ENCODE results near the gene WDR18.
"Not testable (repeated sequence)": the region's sequence is repeated elsewhere in the genome, so short reads cannot be mapped to it uniquely, and the experiment has no call there.

WDR18 gene

GRCh38 chr19:1019980-1020867 is 36.1 kb downstream of the WDR18 start:
- DNase-seq (ENCODE audit: low spot score): no peak

GRCh38 chr19:1020868-1021425 is 36.8 kb downstream of the WDR18 start, which contains the start of gene TMEM259:
TMEM259 (minus strand) TSS chr19:1021123; CDS start chr19:1020996, 127 bp downstream.
- DNase-seq (ENCODE audit: low spot score): peak; percentile 98

DNA sequence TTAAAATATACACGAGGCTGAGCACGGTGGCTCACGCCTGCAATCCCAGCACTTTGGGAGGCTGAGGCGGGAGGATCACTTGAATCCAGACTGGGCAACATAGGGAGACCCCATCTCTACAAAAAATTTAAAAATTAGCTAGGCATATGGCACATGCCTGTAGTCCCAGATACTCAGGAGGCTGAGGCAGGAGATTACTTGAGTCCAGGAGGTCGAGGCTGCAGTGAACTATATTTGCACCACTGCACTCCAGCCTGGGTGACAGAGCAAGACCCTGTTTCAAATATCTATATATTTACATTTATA is 39.7 kb downstream of the WDR18 start:
- DNase-seq (ENCODE audit: low spot score): not testable (repeated sequence)

DNA sequence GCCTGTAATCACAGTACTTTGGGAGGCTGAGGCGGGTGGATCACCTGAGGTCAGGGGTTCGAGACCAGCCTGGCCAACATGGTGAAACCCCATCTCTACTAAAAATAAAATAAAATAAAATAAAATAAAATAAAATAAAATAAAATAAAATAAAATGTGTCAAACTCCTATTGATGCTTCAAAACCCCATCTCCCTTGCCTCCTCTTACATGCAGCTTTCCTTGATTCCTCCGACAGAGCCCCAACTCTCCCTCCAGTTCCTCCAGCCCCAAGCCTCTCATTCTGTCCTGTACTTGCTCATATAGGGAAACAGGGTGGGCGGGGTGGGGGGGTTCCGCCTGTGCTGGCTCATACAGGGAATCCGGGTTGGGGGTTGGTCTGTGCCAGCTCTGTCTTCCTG is 40.9 kb downstream of the WDR18 start:
- DNase-seq (ENCODE audit: low spot score): not testable (repeated sequence)

GRCh38 chr19:1025960-1026782 is 42.0 kb downstream of the WDR18 start, which contains the start of gene CNN2:
CNN2 (plus strand) TSS chr19:1026608; CDS start chr19:1026662, 54 bp downstream.
- DNase-seq (ENCODE audit: low spot score): no peak

GRCh38 chr19:1026783-1027649 is 42.9 kb downstream of the WDR18 start:
- DNase-seq (ENCODE audit: low spot score): no peak

- no peak for DNase-seq (ENCODE audit: low spot score)
Measured at GRCh38 chr19:1027650-1028061, 43.5 kb downstream of the WDR18 start.

DNA sequence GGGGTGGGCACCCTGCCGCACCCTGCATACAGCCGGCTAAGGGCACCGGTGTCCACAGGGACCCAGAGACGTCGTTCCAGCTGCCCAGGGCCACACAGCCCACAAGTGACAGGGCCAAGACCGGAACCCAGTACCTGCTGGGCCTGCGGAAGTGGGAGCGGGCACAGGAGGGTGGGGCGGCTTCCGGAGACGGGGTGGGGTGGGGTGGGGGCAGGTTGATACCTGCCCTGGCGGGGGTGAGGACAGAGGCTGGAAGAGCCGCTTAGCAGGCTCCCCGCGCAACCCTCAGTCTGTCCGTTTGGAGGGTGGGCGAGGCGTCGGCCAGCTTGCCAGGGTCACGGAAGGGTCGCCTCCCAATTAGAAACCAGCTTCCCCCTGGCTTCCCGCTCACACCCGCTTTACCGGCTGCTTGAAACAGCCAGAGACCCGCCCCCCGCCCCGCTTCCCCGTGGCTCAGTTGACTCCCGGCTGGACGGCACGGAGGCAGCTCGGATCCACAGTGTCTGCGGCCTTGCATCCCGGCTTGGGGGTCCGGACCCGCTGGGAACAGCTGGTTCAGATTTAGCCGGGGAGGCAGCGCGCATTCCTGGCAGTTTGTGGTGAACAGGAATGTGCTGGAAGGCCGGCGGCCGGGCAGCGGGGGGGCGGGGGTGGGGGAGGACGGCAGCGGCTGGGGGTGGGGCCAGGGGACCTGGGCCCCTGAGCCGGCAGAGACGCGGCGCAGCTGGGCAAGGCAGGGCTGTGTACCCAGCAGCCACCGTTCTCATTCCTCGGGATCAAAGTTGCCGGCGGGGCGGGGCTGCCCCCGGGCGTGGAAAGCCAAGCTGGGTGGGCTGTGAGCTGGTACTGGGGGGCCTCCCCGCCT is 44.1 kb downstream of the WDR18 start:
- DNase-seq (ENCODE audit: low spot score): no peak

- DNase-seq (ENCODE audit: low spot score): no peak
Measured at GRCh38 chr19:1032264-1032867, 48.2 kb downstream of the WDR18 start.

- DNase-seq (ENCODE audit: low spot score): no peak
Measured at GRCh38 chr19:1035998-1036621, 52.0 kb downstream of the WDR18 start.

DNA sequence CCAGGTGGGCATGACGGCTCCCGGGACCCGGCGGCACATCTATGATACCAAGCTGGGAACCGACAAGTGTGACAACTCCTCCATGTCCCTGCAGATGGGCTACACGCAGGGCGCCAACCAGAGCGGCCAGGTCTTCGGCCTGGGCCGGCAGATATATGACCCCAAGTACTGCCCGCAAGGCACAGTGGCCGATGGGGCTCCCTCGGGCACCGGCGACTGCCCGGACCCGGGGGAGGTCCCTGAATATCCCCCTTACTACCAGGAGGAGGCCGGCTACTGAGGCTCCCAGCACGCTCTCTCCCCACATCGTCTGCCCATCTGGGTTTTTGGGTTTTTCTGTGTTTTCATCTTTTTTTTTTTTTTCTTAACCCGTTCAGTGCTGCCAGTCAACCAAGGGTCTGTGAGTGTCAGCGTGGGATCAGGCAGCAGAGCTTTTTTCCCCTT is 53.5 kb downstream of the WDR18 start:
- DNase-seq (ENCODE audit: low spot score): no peak

GRCh38 chr19:1038978-1039645 is 55.0 kb downstream of the WDR18 start:
- no peak for DNase-seq (ENCODE audit: low spot score)

DNA sequence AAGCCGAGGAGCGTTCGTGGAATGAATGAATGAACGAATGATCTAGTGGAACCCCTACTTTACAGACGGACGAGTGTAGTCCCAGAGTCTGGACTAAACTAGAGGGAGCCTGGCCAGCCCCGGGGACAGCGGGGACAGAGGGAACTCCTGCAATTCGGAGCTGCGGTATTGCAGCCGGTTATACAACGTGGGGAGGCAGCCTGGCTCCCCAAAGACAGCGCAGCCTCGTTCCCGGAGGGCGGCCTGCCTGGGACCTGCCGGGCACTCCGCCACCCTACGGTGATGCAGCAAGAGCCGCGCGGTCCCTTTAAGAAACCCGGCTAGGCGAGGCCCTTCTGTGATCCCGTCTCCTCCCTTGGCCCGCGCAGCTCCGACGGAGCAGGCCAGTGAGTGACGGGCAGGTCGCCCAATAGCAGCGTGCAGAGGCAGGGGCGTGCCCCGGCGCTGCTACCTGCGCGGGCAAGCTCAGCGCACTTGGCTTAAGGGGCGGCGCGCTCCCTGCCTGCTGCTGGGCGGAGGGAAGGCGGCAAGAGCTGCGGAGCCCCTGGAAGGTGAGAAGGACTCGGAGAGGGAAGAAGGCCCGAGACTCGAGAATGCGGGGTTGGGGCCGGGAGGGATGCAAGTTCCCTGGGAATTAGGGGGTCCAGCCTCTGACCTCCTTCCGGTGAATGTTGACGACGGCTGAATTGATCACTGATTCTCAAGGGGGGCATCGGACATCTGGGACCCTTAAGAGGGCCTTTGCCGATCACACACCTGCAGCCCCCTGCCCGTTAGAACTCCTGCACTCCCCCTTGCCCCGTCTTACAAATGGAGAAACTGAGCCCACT is 55.7 kb downstream of the WDR18 start, which contains the start of gene ABCA7:
ABCA7 (plus strand) TSS at position 462 of the 830 bp plus-strand sequence. CDS start 1,255 bp downstream, outside the sequence.
- peak; percentile 91 for DNase-seq (ENCODE audit: low spot score)

- DNase-seq (ENCODE audit: low spot score): peak; percentile 87
Measured at GRCh38 chr19:1040476-1041271, 56.5 kb downstream of the WDR18 start.

DNA sequence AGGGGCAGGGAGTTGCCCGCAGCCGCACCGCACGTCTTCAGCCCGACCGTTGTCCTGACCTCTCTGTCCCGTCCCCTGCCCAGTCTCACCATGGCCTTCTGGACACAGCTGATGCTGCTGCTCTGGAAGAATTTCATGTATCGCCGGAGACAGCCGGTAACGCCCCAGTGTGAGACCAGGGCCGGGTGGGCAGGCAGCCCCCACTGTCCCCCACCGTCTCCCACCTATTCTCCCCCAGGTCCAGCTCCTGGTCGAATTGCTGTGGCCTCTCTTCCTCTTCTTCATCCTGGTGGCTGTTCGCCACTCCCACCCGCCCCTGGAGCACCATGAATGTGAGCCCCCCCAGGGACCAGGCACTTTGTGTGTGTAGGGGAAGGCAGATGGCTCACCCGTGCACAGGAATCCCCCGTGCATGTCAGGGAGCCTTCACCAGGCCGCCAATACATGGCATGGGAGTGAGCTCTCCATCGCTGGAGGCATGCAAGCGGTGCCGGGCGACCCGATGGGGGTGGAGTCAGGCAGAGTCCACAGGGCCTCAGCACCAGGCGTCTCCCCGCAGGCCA is 57.2 kb downstream of the WDR18 start:
- no peak for DNase-seq (ENCODE audit: low spot score)

GRCh38 chr19:1041835-1042685 is 57.9 kb downstream of the WDR18 start:
- no peak for DNase-seq (ENCODE audit: low spot score)

Measured in globus pallidus (tissue), 1 donor.